ENCODE measurements around the gene ZNF804A. TPM values are rescaled to one million over a fixed set of nuclear protein-coding genes. Genes with fewer than 3 reads are reported as not detected.

The ZNF804A gene
- total and polyA plus RNA-seq, 8 donors, result 0.05 to 0.25 (median 0.11) TPM; not detected in 4

DNA sequence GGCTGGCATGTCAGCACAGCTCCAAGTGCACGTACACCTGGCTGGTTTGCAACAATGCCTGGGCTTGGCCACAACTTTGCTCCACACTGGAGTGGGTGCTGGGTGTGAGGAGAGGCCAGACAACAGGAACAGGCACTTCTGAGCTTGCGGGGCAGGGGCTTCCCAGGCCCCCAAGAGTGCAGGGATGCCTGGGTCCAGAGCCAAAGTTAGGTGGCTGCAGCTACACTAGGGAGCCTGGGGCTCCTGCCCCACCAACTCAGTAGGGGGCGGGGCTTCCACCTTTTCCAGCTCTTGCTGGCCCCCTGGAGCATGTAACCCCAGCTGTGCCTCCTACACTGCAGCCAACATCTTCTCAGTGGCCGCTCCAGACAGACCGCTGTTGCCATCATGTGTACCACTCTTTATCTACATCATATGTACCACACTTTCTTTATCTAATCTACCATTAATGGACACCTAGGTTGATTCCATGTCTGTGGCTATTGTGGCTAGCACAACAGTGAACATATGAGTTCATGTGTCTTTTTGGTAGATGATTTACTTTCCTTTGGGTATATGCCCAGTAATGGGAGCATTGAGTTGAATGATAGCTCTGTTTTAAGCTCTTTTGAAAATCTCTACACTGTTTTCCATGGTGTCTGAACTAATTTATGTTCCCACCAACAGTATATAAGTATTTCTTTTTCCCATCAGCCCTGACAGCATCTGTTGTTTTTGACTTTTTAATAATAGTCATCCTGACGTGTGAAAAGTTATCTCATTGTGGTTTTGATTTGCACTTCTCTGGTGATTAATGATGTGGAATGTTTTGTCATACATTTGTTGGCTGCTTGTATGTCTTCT is 87.9 kb downstream of the ZNF804A start:
- Histone ChIP-seq H3K9me3 (no peaks in the 10 kb centered on the region), H3K27ac (no peak overlapping the region), H3K4me3 (no peak overlapping the region), H3K36me3 (no peaks in the 10 kb centered on the region), H3K27me3 (no peaks in the 10 kb centered on the region), H3K4me1 (no peaks in the 10 kb centered on the region)
- 74 to 76% methylated on average over 6 of the region's 6 CpGs for WGBS, 2 donors
- no peak for FAIRE-seq
- TF ChIP-seq, protein P1, sequence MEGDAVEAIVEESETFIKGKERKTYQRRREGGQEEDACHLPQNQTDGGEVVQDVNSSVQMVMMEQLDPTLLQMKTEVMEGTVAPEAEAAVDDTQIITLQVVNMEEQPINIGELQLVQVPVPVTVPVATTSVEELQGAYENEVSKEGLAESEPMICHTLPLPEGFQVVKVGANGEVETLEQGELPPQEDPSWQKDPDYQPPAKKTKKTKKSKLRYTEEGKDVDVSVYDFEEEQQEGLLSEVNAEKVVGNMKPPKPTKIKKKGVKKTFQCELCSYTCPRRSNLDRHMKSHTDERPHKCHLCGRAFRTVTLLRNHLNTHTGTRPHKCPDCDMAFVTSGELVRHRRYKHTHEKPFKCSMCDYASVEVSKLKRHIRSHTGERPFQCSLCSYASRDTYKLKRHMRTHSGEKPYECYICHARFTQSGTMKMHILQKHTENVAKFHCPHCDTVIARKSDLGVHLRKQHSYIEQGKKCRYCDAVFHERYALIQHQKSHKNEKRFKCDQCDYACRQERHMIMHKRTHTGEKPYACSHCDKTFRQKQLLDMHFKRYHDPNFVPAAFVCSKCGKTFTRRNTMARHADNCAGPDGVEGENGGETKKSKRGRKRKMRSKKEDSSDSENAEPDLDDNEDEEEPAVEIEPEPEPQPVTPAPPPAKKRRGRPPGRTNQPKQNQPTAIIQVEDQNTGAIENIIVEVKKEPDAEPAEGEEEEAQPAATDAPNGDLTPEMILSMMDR (IDR thresholded peaks at IDR 0.05), result no peak
- no peak for ATAC-seq
- peak in 1 of 6 donors; percentile 41 for DNase-seq
- intact Hi-C loops (cut with DNase I), result no loop called here

DNA sequence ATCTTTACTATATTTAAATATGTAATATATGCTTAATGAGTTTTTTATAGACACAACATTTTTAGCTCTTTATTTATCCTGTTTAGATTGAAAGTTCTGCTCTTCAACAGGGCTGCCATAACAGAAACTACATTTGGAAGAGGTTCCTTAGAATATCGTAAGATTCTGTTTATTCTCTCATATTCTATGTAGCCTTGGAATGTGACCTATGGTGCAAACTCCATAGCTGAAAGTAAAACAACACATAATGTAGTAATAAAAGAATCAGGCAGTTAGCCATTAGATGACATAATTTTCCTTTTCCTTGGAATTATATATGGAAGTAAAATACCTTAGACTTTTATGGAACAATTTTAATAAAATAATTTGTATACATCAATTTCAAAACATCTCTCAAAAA is 91.3 kb downstream of the ZNF804A start:
- Histone ChIP-seq H3K4me3 (no peak overlapping the region), H3K27ac (no peak overlapping the region), H3K9me3 (no peaks in the 10 kb centered on the region), H3K4me1 (no peaks in the 10 kb centered on the region), H3K36me3 (no peaks in the 10 kb centered on the region), H3K27me3 (no peaks in the 10 kb centered on the region)
- TF ChIP-seq, protein P1 (IDR thresholded peaks at IDR 0.05), result no peak
- intact Hi-C loops (cut with DNase I), result no loop called here
- DNase-seq, result no peak
- ATAC-seq, result no peak
- 50 to 74% methylated on average over 1 of the region's 1 CpG for WGBS, 2 donors
- FAIRE-seq, result no peak

DNA sequence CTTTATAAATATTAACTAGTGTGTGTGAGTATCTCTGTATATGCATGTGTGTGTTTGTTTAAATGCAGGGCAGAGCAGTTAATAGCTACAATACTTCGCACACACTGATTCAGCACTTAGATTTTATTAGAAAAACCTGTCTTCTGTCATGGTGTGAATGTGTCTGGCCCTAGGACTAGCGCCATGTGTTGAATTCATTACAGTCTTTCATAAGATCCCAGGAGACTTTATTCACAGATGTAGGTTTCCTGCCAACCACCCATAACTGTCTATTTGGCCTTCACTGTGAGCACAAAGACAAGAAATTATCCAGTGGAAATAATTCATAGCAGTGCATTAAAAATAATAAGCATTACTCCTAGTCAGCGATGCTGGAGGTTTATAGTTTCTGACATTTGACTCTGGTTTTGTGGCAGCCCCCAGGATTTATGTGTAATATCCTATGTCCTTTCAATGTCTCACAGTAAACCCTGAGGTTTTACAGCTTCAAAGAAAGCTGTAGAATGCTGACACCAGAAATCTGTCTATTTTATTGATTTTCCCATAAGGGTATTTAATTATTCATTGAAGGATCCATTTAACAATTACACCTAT is 93.9 kb downstream of the ZNF804A start:
- no peak overlapping the region for H3K27ac ChIP-seq
- no peaks in the 10 kb centered on the region for H3K4me1 ChIP-seq
- TF ChIP-seq, protein P1 (IDR thresholded peaks at IDR 0.05), result no peak
- no peak for DNase-seq
- H3K27me3 ChIP-seq, result no peaks in the 10 kb centered on the region
- H3K4me3 ChIP-seq, result no peak overlapping the region
- no peaks in the 10 kb centered on the region for H3K36me3 ChIP-seq
- WGBS, 2 donors, result 67 to 76% methylated on average over 3 of the region's 3 CpGs
- no peaks in the 10 kb centered on the region for H3K9me3 ChIP-seq
- no peak for FAIRE-seq
- no peak for ATAC-seq
- intact Hi-C loops (cut with DNase I), result no loop called here

DNA sequence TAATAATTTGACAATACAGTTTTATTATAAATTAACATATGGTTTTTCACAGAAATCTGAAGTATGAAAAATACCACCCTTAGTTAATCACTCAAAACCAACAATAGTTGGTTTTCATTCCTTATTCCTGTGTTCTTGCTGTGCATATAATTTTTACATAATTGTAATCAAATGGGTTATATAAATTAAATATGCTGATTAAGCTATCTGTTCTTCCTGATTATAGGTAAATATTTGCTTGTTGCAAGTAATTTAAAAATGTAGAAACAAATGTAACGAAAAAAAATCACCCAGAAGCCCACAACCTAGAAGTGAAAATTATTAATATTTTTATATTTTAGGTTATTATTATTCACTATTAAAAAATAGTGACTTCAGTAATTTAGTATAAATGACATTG is 98.3 kb downstream of the ZNF804A start:
- H3K4me1 ChIP-seq, result no peaks in the 10 kb centered on the region
- TF ChIP-seq, protein P1 (IDR thresholded peaks at IDR 0.05), result no peak
- ATAC-seq, result no peak
- intact Hi-C loops (cut with DNase I), result no loop called here
- WGBS, 2 donors, result 74 to 91% methylated on average over 1 of the region's 1 CpG
- FAIRE-seq, result no peak
- no peaks in the 10 kb centered on the region for H3K36me3 ChIP-seq
- H3K27me3 ChIP-seq, result no peaks in the 10 kb centered on the region
- no peak overlapping the region for H3K4me3 ChIP-seq
- no peak overlapping the region for H3K27ac ChIP-seq
- no peaks in the 10 kb centered on the region for H3K9me3 ChIP-seq
- no peak for DNase-seq

DNA sequence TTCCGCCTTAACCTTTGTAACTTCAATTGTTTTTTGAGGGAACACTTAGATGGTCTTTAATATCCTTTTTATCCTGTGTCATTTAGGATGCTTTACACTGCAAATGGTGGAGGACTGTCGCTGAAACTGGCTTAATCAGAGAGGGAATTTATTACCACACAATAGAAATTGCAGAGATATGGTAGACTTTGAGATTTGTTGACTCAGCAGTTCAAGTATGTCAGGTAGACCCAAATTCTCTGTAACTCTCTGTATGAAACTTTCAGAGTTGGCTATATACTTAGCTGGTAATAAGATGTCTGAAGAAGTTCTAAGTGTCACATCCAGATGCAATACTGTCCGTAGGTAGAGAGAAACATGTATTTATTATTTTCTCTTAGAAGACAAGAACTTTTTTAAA is 100.1 kb downstream of the ZNF804A start:
- no peaks in the 10 kb centered on the region for H3K4me1 ChIP-seq

More for the DNA sequence above, 100.1 kb downstream of the ZNF804A start:
- no peak for FAIRE-seq
- intact Hi-C loops (cut with DNase I), result no loop called here
- no peak for ATAC-seq
- H3K27me3 ChIP-seq, result no peaks in the 10 kb centered on the region
- H3K4me3 ChIP-seq, result no peak overlapping the region
- TF ChIP-seq, protein P1 (IDR thresholded peaks at IDR 0.05), result no peak
- DNase-seq, result no peak
- WGBS, 2 donors, result 64 to 79% methylated on average over 3 of the region's 3 CpGs
- H3K27ac ChIP-seq, result no peak overlapping the region
- H3K9me3 ChIP-seq, result no peaks in the 10 kb centered on the region
- H3K36me3 ChIP-seq, result no peaks in the 10 kb centered on the region
